Measurements from ENCODE around the gene AUTS2. TPM values are rescaled to one million over a fixed set of nuclear protein-coding genes. Genes with fewer than 3 reads are reported as not detected.

Gene AUTS2
- total RNA-seq, 1 donor from 2014 or later = 9.9 TPM

- Histone ChIP-seq H3K4me3 (ENCODE audit: low read depth, low read length) (no peak overlapping the region), H3K27me3 (ENCODE audit: control insufficient read depth, insufficient read depth, low read length) (no peaks in the 10 kb centered on the region), H3K36me3 (ENCODE audit: control insufficient read depth, insufficient read depth, low read length) (no peaks in the 10 kb centered on the region)
- DNase-seq (ENCODE audit: low read depth) = no peak
- TF ChIP-seq, protein P1, sequence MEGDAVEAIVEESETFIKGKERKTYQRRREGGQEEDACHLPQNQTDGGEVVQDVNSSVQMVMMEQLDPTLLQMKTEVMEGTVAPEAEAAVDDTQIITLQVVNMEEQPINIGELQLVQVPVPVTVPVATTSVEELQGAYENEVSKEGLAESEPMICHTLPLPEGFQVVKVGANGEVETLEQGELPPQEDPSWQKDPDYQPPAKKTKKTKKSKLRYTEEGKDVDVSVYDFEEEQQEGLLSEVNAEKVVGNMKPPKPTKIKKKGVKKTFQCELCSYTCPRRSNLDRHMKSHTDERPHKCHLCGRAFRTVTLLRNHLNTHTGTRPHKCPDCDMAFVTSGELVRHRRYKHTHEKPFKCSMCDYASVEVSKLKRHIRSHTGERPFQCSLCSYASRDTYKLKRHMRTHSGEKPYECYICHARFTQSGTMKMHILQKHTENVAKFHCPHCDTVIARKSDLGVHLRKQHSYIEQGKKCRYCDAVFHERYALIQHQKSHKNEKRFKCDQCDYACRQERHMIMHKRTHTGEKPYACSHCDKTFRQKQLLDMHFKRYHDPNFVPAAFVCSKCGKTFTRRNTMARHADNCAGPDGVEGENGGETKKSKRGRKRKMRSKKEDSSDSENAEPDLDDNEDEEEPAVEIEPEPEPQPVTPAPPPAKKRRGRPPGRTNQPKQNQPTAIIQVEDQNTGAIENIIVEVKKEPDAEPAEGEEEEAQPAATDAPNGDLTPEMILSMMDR (IDR thresholded peaks at IDR 0.05; ENCODE audit: insufficient read depth, low read length, poor library complexity, severe bottlenecking) = no peak
Measured at GRCh38 chr7:70704831-70705346, 1106.6 kb downstream of the AUTS2 start.

DNA sequence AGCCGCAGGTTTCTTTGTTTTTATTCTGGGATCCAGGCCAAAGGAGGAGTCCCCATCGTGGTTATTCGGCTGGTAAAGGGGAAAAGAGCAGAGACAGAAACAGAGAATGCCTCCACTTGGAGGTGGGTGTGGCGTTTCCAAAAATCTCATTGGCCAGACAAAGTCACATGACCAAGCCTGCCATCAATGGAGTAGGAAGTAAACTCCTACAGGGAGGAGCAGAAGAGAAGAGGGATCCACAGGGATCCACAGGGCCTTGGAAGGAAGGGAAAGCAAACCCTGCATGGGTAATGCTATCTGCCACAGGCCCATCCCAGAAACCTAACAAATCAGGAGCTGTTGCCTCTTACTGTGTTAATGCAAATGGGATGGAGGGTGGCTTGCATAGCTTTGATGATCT, 1107.9 kb downstream of the AUTS2 start:
- Histone ChIP-seq H3K27me3 (ENCODE audit: control insufficient read depth, insufficient read depth, low read length) (no peaks in the 10 kb centered on the region), H3K36me3 (ENCODE audit: control insufficient read depth, insufficient read depth, low read length) (no peaks in the 10 kb centered on the region), H3K4me3 (ENCODE audit: low read depth, low read length) (no peak overlapping the region)
- TF ChIP-seq, protein P1 (IDR thresholded peaks at IDR 0.05; ENCODE audit: insufficient read depth, low read length, poor library complexity, severe bottlenecking) = no peak
- no peak for DNase-seq (ENCODE audit: low read depth)

DNA sequence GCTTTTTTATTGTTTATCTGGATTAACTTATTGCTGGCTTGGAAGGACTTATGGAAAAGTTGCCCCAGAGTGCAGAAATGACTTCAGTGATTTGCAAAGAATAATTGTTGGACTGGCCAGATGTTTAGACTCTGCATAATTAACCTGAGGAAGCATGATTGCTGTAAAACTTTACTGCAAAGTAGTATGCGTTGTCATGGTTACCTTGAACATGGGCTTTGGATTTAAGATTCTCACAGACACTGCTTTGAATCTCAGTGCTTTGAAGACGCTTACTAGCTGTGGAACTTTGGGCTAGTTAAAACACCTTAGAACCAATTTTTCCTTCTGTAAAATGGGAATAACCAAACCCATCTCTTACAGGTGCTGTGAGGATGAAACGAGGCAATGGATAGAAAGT, 1108.4 kb downstream of the AUTS2 start:
- H3K4me3 ChIP-seq (ENCODE audit: low read depth, low read length) = no peak overlapping the region
- H3K27me3 ChIP-seq (ENCODE audit: control insufficient read depth, insufficient read depth, low read length) = no peaks in the 10 kb centered on the region
- no peaks in the 10 kb centered on the region for H3K36me3 ChIP-seq (ENCODE audit: control insufficient read depth, insufficient read depth, low read length)
- no peak for DNase-seq (ENCODE audit: low read depth)
- TF ChIP-seq, protein P1 (IDR thresholded peaks at IDR 0.05; ENCODE audit: insufficient read depth, low read length, poor library complexity, severe bottlenecking) = no peak

DNA sequence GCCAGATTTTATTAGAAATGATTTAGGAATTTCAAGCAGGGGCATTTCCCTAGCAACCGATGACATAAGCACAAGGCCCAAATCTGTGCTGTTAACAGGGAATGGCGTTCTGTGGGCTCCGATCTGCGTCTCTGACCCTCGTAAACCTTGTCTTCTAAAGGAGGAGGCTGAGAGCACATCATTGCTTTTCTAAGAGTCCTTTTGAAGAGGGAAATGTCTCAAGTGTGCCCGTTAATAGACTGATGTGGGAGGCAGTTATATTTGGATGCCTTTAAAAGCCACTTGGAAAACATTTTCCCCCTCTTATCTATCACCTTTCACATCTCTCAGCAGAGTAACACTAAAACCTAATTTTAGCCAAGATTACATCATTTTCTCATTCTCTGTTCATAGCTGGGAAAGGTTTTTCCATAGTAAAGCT, 1109.6 kb downstream of the AUTS2 start:
- TF ChIP-seq, protein P1 (IDR thresholded peaks at IDR 0.05; ENCODE audit: insufficient read depth, low read length, poor library complexity, severe bottlenecking) = no peak
- no peak for DNase-seq (ENCODE audit: low read depth)
- Histone ChIP-seq H3K27me3 (ENCODE audit: control insufficient read depth, insufficient read depth, low read length) (no peaks in the 10 kb centered on the region), H3K4me3 (ENCODE audit: low read depth, low read length) (no peak overlapping the region), H3K36me3 (ENCODE audit: control insufficient read depth, insufficient read depth, low read length) (no peaks in the 10 kb centered on the region)

DNA sequence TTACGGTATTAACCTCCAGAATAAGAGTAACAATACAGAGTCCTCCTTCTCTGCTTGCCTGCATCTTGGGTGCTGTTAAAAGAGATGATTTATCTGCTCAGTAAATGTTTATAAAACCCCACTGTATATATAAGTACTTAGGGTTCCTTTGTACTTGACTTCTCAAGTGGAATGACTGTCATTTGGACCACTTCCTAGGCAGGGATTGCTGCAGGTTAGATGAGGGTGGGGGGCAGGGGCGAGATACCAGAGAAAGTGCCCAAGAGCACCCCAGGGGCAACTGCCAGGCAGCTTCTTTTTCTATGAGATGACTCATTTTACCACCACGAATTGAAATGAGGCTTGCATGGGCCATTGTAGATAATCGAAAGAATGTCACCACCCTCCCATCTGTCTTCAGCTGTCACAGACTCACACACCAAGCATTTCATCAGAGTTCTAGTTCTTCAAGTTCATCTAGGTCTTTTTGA, 1111.8 kb downstream of the AUTS2 start:
- Histone ChIP-seq H3K27me3 (ENCODE audit: control insufficient read depth, insufficient read depth, low read length) (no peaks in the 10 kb centered on the region), H3K4me3 (ENCODE audit: low read depth, low read length) (no peak overlapping the region), H3K36me3 (ENCODE audit: control insufficient read depth, insufficient read depth, low read length) (no peaks in the 10 kb centered on the region)
- TF ChIP-seq, protein P1 (IDR thresholded peaks at IDR 0.05; ENCODE audit: insufficient read depth, low read length, poor library complexity, severe bottlenecking) = no peak
- DNase-seq (ENCODE audit: low read depth) = peak; percentile 86

DNA sequence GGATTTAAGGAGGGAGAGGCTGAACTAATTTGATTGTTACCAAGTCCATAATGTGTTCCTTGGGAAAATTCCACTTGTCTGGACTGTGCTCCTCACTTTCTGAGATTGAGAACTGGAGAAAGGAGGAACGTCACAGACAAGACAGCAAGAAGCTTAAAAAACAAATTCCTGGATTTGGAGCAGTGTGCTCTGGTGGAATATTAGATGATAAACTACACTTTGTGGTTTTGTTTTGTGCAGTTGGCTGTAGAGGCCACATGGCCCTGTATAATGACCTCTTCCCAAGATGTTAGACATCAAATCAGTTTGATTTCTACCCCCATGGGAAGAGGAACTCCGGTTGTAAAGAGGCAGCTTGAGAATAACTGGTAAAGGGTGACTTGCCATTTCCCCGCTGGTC, 1112.4 kb downstream of the AUTS2 start:
- H3K27me3 ChIP-seq (ENCODE audit: control insufficient read depth, insufficient read depth, low read length) = no peaks in the 10 kb centered on the region
- H3K4me3 ChIP-seq (ENCODE audit: low read depth, low read length) = no peak overlapping the region
- no peak for DNase-seq (ENCODE audit: low read depth)

More for the DNA sequence above, 1112.4 kb downstream of the AUTS2 start:
- H3K36me3 ChIP-seq (ENCODE audit: control insufficient read depth, insufficient read depth, low read length) = no peaks in the 10 kb centered on the region
- TF ChIP-seq, protein P1 (IDR thresholded peaks at IDR 0.05; ENCODE audit: insufficient read depth, low read length, poor library complexity, severe bottlenecking) = no peak

All from kidney epithelial cell (primary cell).